Fibroblast of mammary gland (primary cell): ENCODE results near the gene IGFBPL1.

ENCODE experiments used
- DNase-seq: peaks from one replicate; pipeline ENCODE4 v3.0.0-alpha.2; 2010; ENCODE audit warnings: low read depth
- H3K4me3 ChIP-seq: 2 replicates; pipeline ENCODE4 v1.5.1; 2011; ENCODE audit warnings: low read depth, mild to moderate bottlenecking, low read length, moderate library complexity; ENCODE audit not compliant: control insufficient read depth
- CTCF ChIP-seq: conservative IDR thresholded peaks from 2 replicates; pipeline ENCODE4 v1.5.1; 2011; ENCODE audit warnings: low read depth, low read length, inconsistent platforms; ENCODE audit not compliant: control insufficient read depth, insufficient read depth

The IGFBPL1 gene

DNA sequence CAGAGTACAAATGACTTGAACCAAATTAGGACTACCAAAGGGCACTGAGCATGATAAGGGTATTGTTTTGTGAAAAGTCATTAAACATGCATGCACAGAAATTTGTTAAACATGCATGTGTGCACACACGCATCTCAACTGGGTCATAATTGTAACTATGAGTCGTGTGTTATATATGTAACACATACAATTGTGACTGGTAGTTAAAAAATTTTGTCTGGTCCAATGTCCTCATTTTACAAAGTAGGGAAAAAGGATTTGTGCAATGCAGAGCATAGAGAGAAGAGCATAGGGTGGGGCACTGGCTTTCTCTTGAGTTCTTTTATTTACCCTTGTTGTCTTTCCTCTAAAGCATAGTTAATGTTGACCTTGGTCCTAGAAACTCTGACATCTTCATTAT is 19.3 kb upstream of the IGFBPL1 start:
- TF ChIP-seq CTCF: no peak
- DNase-seq: no peak
- no peak overlapping the region for H3K4me3 ChIP-seq

GRCh38 chr9:38443181-38443580 is 18.9 kb upstream of the IGFBPL1 start:
- DNase-seq: no peak
- no peak overlapping the region for H3K4me3 ChIP-seq
- no peak for TF ChIP-seq CTCF

DNA sequence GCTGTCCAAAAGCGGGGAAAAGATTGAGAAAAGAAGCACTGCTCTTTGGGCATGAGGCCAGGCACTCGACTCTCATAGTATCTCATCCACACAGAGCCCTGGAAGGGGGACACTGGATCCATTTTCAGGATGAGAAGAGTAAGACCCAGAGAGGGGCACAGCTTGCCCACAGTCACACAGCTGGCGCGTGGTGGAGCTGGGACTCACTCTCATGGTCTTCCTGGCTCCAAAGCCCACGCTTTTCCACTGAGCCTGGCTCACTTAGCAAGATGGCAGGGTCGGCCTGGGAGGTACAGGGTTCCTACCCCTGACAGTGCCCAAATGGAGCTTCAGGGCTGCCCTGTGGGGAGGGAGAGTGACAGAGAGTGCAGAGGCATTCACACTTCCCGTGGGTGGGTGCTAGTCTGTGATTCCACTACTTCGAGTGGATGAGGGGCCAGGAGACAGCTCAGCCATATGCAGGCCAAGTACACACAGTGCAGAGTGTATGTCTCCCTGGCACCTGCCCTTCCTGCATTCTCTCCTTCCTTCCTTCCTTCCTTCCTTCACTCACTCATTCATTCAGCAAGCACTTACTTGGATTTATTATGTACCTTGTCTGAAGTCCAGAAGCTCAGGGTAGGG is 18.3 kb upstream of the IGFBPL1 start:
- no peak overlapping the region for H3K4me3 ChIP-seq
- no peak for TF ChIP-seq CTCF
- DNase-seq: no peak

- no peak for TF ChIP-seq CTCF
- no peak overlapping the region for H3K4me3 ChIP-seq
- DNase-seq: no peak
These were observed 17.3 kb upstream of the IGFBPL1 start for GRCh38 chr9:38441347-38442085.

DNA sequence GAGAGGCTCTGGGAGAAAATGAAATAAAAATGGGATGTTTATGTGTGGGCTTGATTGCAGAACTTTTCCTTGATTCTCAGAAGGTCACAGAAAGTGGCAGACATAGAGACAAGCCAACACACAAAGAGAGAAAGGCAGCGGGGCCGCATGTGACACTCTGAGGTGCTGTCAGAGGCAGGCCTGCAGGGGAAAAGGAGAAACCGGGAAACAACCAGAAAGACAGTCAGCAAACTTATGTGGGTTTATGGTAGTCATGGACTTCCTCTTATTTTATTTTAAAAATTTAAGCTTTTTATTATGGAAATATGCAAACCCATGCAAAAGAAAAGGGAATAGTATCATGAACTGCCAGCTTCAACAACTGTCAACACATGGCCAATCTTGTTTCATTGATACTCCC is 16.3 kb upstream of the IGFBPL1 start:
- H3K4me3 ChIP-seq: no peak overlapping the region
- no peak for DNase-seq
- TF ChIP-seq CTCF: no peak

DNA sequence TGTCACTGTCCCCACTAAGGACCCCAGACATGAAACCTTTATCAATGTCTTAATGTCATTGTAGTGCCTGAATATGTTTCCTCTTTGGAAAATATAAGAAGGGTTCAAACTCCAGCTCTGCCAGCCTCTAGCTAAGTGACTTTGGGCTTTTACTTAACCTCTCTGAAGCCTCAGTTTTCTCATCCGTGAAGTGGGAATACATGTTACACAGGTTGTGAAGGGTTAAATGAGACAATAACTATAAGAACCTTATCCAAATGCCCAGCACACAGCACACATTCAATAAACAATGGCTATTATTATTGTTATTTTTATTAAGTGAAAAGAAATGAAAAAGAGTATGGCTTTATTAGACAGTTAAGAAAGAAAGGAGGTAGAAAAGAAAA is 15.7 kb upstream of the IGFBPL1 start:
- no peak overlapping the region for H3K4me3 ChIP-seq
- TF ChIP-seq CTCF: no peak
- no peak for DNase-seq
